H54 (cell line): Measurements from ENCODE around the gene NUMA1.

ENCODE experiments used
- DNase-seq: peaks from one replicate; pipeline ENCODE4 v3.0.0; 2011; ENCODE audit warnings: low spot score, mixed read lengths; ENCODE audit not compliant: insufficient read length
- FAIRE-seq: peaks from 3 replicates; lab custom pipeline; 2011; peaks lifted over from hg19 to GRCh38; lab: Jason Lieb, UNC
- POLR2A ChIP-seq: IDR thresholded peaks from 2 replicates; pipeline ENCODE4 v1.6.1; 2011; ENCODE audit warnings: low read depth, mild to moderate bottlenecking, low read length

NUMA1 gene

DNA sequence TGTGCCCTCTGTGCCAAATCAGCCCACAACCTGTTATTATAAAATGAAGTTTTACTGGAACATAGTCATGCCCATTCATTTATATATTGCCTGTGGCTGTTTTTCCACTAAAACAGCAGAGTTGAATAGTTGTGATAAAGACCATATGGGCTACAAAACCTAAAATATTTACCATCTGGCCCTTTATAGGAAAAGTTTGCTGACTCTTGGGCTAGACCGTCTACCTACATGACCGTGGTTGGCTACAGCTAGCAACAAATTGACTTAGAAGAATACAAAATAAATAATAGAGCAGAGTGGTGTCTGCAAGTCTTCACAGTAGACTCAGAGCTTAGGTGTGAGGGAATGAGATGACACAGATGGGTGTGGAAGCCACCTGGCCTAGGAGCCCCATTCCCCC lies 92.8 kb downstream of the NUMA1 start:
- no peak for TF ChIP-seq POLR2A
- FAIRE-seq (no peak), DNase-seq (no peak)

DNA sequence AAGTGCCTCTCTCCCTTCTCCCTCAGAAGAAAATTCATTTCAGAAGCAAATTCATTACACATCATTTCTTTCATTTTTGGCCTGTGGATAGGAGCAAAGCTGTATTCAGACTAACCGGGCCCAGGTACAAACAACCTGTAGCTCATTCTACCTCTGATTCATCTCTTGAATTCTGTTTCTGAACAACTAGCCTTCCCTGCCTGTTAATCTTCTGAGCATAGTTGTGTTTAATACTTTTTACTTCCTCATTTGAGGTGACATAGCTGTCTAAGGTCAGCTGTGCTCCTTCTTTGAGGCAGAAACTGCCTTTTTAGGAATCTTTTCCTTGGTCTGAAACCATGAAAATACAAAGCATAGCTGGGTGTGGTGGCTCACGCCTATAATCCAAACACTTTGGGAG lies 94.2 kb downstream of the NUMA1 start:
- TF ChIP-seq POLR2A, result no peak
- DNase-seq, result no peak
- no peak for FAIRE-seq

DNA sequence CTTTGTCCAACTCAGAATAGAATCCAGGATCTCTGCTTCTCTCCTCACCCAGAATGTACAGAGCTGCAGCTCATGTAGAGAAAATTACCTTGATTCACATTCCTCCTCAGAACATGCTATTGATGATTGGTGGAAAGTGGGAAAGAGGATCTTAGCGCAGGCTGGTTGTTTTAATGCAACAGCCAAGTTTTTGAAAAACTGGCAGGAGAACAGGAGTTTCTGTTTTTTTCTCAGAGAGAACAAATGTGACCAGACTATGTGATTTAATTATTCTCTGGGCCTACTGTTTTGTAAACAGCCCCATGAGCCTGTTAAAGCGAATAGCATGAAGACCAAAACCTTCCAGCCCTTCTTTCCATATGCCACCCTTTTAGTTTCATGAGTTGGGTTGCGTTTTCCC lies 100.7 kb downstream of the NUMA1 start:
- DNase-seq (no peak), FAIRE-seq (no peak)
- no peak for TF ChIP-seq POLR2A

DNA sequence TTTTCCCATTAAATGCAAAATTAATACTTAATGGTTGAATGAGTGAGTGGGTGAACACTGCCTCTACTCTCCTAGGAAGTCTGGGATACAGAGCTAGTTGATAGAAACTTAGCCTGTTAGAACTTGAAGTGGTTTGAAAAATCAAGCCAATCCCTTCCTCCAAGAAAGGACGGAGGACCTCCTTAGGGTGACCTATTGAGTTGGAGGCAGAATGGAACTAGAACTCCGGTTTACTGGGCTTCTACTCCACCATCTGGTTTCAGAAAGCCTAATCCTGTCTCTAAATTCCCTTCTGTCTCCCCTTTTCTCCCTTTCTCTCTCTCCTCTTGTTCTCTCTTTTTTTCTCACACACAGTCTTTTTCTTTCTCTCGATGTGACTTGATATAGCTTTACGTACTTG lies 101.2 kb downstream of the NUMA1 start:
- TF ChIP-seq POLR2A, result no peak
- DNase-seq (no peak), FAIRE-seq (no peak)

DNA sequence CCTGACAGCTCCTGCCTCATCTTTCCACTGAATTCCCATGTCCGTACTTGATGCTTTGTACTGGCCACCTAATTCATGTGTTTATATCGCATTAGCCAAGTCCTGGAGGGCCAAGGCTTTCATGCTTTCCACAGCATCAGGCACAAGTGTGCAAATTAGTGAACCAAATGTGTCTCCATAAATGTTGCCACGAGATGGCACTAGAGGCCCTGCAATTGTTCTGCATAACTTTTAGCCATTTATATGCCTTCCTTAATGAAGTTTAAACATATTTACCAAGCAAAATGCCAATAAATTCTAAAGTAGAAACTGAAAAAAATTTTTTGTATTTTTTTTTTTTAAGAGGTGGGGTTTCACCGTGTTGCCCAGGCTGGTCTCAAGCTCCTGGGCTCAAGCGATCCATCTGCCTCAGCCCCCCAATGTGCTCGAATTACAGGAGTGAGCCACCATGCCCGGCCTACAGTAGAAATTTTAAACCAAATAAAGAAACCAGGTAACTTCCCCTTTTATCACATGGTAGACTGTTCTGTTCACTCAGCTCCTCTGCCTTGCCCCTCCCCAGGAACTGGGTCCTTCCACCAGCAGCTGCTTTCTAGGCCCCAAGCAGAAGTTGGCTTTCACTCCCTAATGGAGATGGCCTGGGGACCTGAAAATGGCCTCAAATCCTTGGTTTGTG lies 102.5 kb downstream of the NUMA1 start:
- no peak for TF ChIP-seq POLR2A
- no peak for DNase-seq
- FAIRE-seq, result no peak

DNA sequence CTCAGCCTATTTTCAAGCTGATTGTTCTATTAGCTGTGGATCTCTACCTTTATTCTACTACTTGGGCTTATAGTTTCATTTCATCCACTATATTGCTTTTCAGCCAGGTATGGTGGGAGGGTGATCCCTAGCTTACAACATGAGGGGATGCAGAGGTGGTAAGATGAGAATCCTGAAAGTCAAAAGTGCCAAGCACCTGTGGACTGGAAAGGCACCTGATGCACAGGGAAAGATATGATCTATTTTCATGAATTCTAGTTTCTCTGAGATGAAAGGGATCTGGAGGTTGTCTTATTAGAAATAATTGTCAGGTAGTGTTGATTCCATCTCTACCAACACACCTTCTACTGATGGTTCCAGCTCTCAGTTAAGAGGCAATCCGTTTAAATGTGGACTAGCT lies 103.3 kb downstream of the NUMA1 start:
- DNase-seq (no peak), FAIRE-seq (no peak)
- TF ChIP-seq POLR2A, result no peak

DNA sequence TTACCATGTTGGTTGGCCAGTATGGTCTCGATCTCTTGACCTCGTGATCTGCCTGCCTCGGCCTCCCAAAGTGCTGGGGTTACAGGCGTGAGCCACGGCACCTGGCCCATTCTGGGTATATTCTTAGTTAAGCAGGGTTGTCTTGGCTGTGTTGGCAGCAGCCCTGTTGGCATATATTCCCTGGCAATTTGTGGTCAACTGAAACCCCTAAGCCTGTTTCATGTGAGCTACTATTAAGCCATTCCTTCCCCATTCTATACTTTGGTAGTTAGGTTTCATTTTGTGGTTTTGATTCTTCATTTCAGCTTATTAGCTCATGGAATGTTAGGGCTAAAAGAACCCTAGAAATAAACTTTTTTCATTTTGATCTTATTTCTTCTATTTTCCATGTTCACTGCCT lies 103.8 kb downstream of the NUMA1 start:
- DNase-seq (no peak), FAIRE-seq (no peak)
- TF ChIP-seq POLR2A, result no peak

DNA sequence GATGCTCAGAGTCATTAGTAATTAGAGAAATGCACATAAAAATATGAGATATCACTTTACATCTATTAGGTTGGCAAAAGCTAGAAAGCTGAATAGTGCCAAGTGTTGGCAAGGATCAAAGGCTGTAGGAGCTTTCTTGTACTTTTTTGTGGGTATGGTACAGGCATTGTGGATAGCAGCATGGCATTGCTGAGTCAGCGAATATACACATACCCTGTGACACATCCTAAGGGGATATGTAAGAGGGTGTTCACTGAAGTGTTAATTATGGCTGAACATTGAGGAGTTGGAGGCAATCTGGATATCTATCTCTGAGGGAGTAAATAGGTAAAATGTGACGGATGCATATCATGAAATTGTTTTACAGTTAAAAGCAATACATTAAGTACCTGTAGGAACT lies 108.7 kb downstream of the NUMA1 start:
- no peak for TF ChIP-seq POLR2A
- DNase-seq (no peak), FAIRE-seq (no peak)

DNA sequence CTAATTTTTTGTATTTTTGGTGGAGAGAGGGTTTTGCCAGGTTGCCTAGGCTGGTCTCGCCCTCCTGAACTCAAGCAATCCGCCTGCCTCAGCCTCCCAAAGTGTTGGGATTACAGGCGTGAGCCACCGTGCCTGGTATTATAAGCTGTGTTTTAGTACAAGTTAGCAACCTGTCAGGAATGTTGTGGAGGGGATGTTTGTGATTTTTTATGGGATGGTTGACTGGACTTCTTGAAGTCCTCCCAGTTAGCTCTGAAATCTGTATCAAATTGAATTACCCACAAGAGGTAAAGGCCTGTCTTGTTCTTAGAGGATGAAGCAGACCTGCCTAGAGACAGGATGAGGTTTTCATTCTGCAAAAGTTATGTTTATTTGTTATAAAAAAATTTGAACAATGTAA lies 115.7 kb downstream of the NUMA1 start:
- FAIRE-seq (no peak), DNase-seq (no peak)
- no peak for TF ChIP-seq POLR2A

DNA sequence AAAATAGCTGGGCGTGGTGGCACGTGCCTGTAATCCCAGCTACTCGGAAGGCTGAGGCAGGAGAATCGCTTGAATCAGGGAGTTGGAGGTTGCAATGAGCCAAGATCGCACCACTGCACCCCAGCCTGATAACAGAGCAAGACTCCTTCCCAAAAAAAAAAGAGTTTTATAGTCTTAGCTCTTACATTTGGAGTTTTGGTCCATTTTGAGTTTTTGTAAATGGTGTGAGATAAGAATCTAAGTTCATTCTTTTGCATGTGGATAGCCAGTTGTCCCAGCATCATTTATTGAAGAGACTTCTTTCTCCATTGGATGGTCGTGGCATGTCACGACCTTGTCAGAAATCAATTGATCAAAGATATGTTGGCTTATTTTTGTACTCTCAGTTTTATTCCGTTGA lies 116.9 kb downstream of the NUMA1 start:
- no peak for TF ChIP-seq POLR2A
- FAIRE-seq (no peak), DNase-seq (no peak)

DNA sequence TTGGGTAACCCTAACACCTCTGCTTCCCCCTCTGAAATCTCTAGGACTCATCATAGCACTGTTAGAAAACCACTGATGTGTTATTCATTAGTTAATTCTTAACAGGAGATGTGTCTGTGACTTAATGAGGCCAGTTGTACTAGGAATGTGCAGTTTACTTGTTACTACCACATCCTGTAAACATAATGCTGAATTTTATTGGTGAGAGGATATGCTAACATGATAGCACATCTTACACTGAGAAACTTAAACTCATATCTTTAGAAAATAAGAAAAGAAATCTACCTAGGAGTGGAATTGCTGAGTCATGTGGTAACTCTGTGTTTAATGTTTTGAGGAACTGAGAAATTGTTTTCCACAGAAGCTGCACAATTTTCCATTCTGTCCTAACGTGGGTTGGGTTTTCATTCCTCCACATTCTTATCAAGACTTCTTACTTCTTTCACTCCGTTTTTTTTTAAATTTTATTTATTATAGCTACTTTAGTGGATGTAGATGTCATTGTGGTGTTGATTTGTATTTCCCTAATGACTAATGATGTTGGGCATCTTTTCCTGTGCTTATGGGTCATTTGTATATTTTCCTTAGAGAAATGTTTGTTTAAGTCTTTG lies 117.8 kb downstream of the NUMA1 start:
- FAIRE-seq, result no peak
- no peak for TF ChIP-seq POLR2A
- no peak for DNase-seq

DNA sequence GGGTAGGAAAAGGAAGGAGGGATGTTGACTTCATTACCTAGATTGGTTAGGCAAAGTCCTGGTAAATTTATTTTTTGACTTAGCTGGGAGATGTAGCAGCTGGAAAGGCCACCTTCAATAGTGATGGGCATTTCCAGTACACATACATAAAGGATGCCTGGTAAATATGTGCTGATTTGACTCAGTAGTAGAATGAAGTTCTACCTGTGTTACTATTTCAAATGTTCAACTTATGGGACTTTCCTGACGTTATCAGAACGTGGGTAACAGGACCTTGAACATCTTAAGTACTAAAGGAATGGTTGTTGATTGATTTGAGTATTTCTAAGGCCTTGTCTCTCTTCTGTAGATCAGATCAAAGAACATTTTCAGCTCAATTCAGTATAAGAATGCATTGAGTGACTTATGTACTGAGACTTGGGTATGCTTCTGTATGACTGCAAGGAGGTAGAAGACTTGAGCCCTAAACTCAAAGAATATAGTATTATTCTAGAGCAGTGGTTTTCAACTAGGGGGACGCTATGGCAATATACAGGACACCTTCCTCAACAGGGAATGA lies 124.4 kb downstream of the NUMA1 start:
- no peak for TF ChIP-seq POLR2A
- no peak for FAIRE-seq
- no peak for DNase-seq
